ENCODE measurements around the gene ZNF385B.

DNA sequence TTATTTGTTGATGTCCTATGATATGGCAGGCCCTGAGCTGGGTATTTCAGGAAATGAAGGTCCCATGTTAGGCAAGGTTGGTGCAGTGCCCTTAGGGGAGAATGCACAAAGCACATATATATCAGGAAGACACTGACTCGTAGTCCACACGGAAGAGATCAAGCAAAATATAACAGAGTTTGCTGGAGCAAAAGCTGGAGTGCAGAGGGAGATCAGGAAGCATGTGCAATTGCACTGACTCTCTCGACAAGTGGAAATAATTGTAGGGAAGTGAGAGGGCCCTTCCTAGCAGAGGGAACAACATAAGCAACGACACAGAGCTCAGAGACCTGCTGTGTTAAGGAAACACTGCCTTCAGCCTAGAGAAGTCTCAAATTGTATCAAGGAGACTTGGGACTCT, 4.2 kb downstream of the ZNF385B start:
- TF ChIP-seq CTCF (optimal IDR thresholded peaks at IDR 0.05 in 1 of 3, IDR thresholded peaks at IDR 0.05 in 1 of 3, conservative IDR thresholded peaks at IDR 0.05 in 1 of 3; ENCODE audit: extremely low read depth in 1 of 3, insufficient read depth in 2 of 3, low read length in 3 of 3) (no peak), EZH2 (IDR thresholded peaks at IDR 0.05; ENCODE audit: low read length) (no peak)
